GM03348 (cell line): ENCODE results near the gene KSR1.

Experiments used
- DNase-seq: peaks from one replicate; pipeline ENCODE4 v3.0.0; 2012; ENCODE audit warnings: low spot score

The KSR1 gene

DNA sequence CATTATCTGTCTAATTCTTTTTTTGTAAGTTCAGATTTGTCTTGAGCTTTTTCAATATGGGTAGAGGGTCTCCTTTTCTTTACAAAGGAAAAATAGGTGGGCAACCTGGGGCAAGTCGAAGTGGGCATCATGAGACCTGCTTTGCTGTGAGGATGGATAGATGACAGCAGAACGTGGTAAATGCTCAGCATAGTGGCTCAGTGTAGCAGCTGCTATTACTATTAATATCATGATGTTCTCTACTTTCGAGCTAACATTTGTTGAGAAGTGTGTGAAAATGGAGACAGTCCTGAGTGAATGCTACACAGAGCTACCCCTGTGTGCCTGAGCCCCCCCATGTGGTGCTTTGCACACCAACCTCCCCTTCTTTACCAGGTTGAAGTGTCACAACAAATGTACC, 135.7 kb downstream of the KSR1 start:
- no peak for DNase-seq

DNA sequence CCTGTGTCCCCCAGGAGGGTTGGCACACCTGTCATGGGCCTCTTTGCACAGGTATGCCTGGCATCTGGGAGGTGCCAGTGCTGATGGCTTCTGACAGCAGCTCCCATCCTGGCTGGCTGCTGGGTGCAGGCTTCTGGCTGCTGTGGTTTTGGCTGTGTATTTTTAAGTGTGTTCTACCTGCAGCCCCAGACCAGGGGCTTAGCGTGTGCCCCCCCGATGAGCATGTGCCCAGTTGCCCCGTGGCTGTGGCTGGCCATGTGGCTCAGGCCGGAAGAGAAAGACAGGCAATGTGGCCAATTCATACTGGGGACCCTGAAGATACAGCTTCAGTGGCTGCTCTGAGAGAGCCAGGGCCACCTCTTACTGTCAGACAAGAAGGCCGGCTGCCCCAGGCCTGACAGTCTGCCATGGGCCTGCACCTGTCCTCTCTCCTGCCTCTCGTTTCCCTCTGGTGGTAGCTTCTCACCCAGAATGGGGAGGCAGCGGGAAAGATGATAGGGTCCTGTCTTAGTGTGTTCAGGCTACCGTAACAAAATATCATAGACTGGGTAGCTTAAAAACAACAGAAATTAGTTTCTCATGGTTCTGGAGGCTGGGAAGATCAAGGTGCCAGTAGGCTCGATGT, 137.1 kb downstream of the KSR1 start:
- DNase-seq = no peak

DNA sequence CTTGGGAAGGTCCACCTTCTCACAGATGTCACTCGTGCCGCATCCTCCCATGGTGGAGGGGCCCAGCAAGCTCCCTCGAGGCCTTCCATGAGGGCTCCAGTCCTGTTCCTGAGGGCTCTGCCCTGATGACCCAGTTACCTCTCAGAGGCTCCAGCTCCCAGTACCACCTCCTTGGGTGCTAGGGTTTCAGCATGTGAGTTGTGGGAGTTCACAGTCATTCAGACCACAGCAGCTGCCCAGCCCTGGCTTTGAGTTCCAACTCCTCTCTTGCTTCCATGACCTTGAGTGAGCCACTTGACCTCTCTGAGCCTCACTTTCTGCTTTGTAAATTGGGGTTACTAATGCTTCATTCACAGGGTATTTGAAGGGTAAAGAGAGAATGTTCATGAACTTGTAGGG, 137.6 kb downstream of the KSR1 start:
- DNase-seq = no peak

GRCh38 chr17:27595208-27595607, 139.0 kb downstream of the KSR1 start:
- no peak for DNase-seq

GRCh38 chr17:27596096-27596495, 139.8 kb downstream of the KSR1 start:
- no peak for DNase-seq

DNA sequence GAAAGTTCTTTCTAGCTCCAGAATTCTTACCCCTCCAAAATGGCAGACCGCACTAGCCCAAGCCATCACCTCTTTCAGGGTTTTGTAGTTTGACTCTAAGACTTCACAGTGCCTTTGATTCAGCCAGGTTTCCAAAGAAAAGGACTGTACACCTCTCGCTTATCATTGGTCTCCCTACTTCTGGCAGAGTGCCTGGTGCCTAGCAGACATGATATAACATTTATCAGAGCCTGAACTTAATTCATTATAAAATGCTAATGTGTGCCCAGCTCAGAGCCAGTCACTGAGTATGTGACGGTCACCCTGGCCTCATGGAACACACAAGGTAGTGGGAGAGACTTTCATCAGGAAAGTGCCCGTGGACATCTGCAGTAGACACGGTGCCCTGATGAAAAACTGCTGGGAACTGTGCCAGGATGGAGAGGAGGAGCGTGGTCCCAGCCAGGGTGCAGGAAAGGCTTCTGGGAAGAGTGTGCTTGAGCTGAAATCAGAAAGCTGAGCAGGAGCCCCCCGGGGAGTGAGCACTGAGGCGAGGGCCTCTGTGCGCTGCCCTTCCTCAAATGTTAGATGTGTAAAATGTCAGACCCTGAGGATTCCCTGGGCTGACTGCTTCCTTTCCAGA, 140.4 kb downstream of the KSR1 start:
- no peak for DNase-seq

- DNase-seq = no peak
These were observed 140.9 kb downstream of the KSR1 start for GRCh38 chr17:27597188-27597580.

GRCh38 chr17:27597783-27598320, 141.6 kb downstream of the KSR1 start:
- DNase-seq = no peak

- DNase-seq = no peak
These were observed 142.2 kb downstream of the KSR1 start for GRCh38 chr17:27598337-27599050.

GRCh38 chr17:27600471-27600870, 144.2 kb downstream of the KSR1 start:
- no peak for DNase-seq

- peak; percentile 85 for DNase-seq
These were observed 145.1 kb downstream of the KSR1 start for GRCh38 chr17:27601069-27601974.

- DNase-seq = no peak
These were observed 145.7 kb downstream of the KSR1 start for GRCh38 chr17:27601975-27602302.

- DNase-seq = peak; percentile 89
These were observed 146.6 kb downstream of the KSR1 start for GRCh38 chr17:27602721-27603420.

- DNase-seq = no peak
These were observed 147.1 kb downstream of the KSR1 start for GRCh38 chr17:27603421-27603770.

DNA sequence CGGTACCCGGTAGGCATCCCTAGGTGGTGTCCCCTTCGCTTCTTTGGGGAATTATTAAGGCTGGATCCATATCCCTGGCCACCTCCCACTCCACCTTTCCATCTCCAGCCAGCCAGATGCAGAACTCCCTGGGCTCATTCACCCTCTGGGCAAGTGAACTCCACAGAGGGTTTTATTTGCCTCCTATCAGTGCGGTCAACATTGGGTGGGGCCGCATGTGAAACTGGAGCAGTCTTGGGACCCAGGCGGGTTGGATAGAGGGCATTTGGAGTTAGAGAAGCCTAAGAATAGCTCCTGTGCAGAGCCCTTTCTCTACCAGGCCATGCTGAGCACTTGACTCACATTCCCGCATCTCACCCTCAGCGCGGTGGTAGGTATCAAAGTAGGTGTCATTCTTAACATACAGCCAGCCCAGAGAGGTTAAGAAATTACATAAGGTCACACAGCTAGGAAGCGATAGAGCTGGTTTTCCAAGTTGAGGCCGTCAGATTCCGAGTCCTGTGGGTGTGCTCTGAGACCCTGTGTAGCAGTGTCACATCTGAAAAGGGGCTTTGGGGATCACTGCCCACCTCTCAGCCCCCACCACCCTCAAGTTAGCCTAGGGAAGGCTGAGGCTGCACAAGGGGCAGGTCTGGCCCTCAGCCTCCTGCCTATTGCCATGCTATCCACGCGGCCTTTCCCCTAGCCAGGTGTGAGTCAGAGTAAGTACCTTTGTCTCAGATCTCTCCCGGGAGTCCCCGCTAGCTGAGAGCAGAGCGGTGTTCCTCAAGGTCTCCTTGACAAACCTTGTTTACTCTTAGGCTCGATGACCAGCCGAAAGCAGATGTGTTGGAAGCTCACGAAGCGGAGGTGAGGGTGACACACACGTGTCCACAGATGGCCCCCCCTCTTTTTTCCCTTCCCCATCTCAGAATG, 147.9 kb downstream of the KSR1 start:
- no peak for DNase-seq

- no peak for DNase-seq
These were observed 149.2 kb downstream of the KSR1 start for GRCh38 chr17:27605409-27605808.

DNA sequence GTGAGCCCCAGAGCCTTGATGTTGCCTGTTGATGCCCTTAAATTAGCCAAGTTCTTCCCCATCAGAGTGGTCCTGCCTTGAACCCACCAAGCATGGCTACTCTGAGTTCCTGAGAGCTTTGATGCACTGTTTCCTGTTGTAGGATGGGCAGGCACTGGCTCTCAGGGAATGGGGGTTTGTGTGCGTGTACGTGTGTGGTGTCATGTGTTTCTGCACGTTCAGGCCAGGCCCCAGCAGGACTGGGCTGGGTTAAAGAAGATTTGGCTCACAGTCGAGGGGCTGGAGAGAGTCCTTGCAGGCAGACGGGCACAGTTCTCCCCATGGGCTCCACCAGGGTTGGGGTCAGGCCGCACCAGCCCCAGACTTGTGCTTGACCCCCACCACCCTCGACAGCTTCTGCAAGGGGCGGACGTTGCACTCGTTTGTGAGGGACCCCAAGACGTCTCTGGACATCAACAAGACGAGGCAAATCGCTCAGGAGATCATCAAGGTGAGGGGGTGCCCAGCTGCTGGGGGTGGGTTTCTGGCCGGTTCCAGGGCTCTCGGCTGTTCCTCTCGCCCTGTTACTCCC, 151.4 kb downstream of the KSR1 start:
- DNase-seq = no peak

- DNase-seq = no peak
These were observed 152.3 kb downstream of the KSR1 start for GRCh38 chr17:27608328-27609230.

DNA sequence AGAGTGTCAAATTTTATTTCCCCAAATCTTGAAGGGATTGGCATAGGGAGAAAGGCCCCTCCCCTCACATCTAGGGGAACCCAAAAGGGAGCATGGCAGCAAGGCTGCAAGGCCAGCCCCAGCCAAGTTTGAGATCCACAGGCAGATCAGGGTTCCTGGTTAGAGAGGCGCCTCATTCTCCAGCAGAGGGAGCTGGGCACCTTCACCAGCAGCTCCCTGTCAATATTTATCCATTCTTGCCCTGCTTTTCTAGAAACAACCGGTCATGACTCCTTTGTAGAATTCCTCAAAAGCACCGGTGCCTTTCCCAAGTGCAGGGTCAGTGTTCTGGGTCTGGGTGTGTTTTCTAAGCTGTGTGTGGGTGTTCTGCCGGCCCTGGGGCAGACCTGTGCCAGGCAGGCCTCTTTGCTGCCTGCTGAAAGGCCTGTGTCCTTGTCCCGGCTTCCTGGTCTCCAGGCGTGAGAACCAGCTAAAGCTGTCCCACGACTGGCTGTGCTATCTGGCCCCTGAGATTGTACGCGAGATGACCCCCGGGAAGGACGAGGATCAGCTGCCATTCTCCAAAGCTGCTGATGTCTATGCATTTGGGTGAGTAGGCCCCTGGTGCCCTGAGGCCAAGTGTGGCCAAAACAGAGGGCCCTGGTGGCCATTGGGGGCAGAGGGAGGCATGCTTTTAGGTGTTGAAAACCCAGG, 153.5 kb downstream of the KSR1 start:
- peak; percentile 63 for DNase-seq
